ENCODE measurements around the gene AGK. TPM values are rescaled to one million over a fixed set of nuclear protein-coding genes. Genes with fewer than 3 reads are reported as not detected.
"Not testable (repeated sequence)": the region's sequence is repeated elsewhere in the genome, so short reads cannot be mapped to it uniquely, and the experiment has no call there.

Gene AGK
- total RNA-seq, 1 donor from 2014 or later = 31.9 TPM

GRCh38 chr7:141686074-141686473, 134.9 kb downstream of the AGK start:
- no peaks in the 10 kb centered on the region for H3K27me3 Mint-ChIP-seq
- peaks cover 7% of the 10 kb centered on the region for H3K4me1 Mint-ChIP-seq (ENCODE audit: unreplicated experiment)
- H3K36me3 Mint-ChIP-seq = peaks cover 19% of the 10 kb centered on the region
- no peak for TF ChIP-seq CTCF (conservative IDR thresholded peaks at IDR 0.05)
- no peak overlapping the region for H3K4me3 Mint-ChIP-seq
- no peaks in the 10 kb centered on the region for H3K9me3 Mint-ChIP-seq
- no peak overlapping the region for H3K27ac Mint-ChIP-seq
- DNase-seq (ENCODE audit: extremely low spot score, unreplicated experiment) = no peak

GRCh38 chr7:141686670-141687069, 135.5 kb downstream of the AGK start:
- no peak for DNase-seq (ENCODE audit: extremely low spot score, unreplicated experiment)
- no peak for TF ChIP-seq CTCF (conservative IDR thresholded peaks at IDR 0.05)
- Mint-ChIP-seq H3K36me3 (peaks cover 15% of the 10 kb centered on the region), H3K27ac (no peak overlapping the region), H3K4me3 (no peak overlapping the region), H3K9me3 (no peaks in the 10 kb centered on the region), H3K4me1 (ENCODE audit: unreplicated experiment) (peaks cover 7% of the 10 kb centered on the region), H3K27me3 (no peaks in the 10 kb centered on the region)

- no peak for TF ChIP-seq CTCF (conservative IDR thresholded peaks at IDR 0.05)
- Mint-ChIP-seq H3K4me1 (ENCODE audit: unreplicated experiment) (peaks cover 7% of the 10 kb centered on the region), H3K27ac (no peak overlapping the region), H3K4me3 (no peak overlapping the region), H3K27me3 (no peaks in the 10 kb centered on the region), H3K36me3 (peaks cover 10% of the 10 kb centered on the region), H3K9me3 (no peaks in the 10 kb centered on the region)
- DNase-seq (ENCODE audit: extremely low spot score, unreplicated experiment) = no peak
These were observed 136.8 kb downstream of the AGK start for GRCh38 chr7:141688043-141688442.

GRCh38 chr7:141689072-141689825, 138.0 kb downstream of the AGK start:
- H3K4me1 Mint-ChIP-seq (ENCODE audit: unreplicated experiment); H3K9me3 Mint-ChIP-seq: not testable (repeated sequence)

GRCh38 chr7:141691540-141691939, 140.3 kb downstream of the AGK start:
- Mint-ChIP-seq H3K27me3 (no peaks in the 10 kb centered on the region), H3K9me3 (no peaks in the 10 kb centered on the region), H3K4me1 (ENCODE audit: unreplicated experiment) (peaks cover 7% of the 10 kb centered on the region), H3K4me3 (no peak overlapping the region), H3K27ac (no peak overlapping the region), H3K36me3 (peaks cover 4% of the 10 kb centered on the region)
- TF ChIP-seq CTCF (conservative IDR thresholded peaks at IDR 0.05) = no peak
- no peak for DNase-seq (ENCODE audit: extremely low spot score, unreplicated experiment)

More at GRCh38 chr7:141689072-141689825, 138.0 kb downstream of the AGK start:
- not testable (repeated sequence) for H3K27me3 Mint-ChIP-seq; H3K27ac Mint-ChIP-seq; DNase-seq (ENCODE audit: extremely low spot score, unreplicated experiment); H3K4me3 Mint-ChIP-seq; H3K36me3 Mint-ChIP-seq

- Mint-ChIP-seq H3K36me3 (peaks cover 4% of the 10 kb centered on the region), H3K4me1 (ENCODE audit: unreplicated experiment) (peaks cover 3% of the 10 kb centered on the region), H3K9me3 (no peaks in the 10 kb centered on the region), H3K27ac (no peak overlapping the region), H3K27me3 (no peaks in the 10 kb centered on the region), H3K4me3 (no peak overlapping the region)
- no peak for TF ChIP-seq CTCF (conservative IDR thresholded peaks at IDR 0.05)
- no peak for DNase-seq (ENCODE audit: extremely low spot score, unreplicated experiment)
These were observed 140.8 kb downstream of the AGK start for GRCh38 chr7:141691961-141692360.

Data from type B pancreatic cell (in vitro differentiated cells).